Muscle layer of duodenum (tissue), 2 donors: ENCODE measurements around the gene HRH3.

Experiments
- H3K27ac ChIP-seq: one replicate; pipeline ENCODE4 v1.7.0; 2013; ENCODE audit warnings: mild to moderate bottlenecking, low read length
- H3K27me3 ChIP-seq: one replicate; pipeline ENCODE4 v1.7.0; 2013; ENCODE audit warnings: low read depth, mild to moderate bottlenecking, control low read depth, low read length
- H3K36me3 ChIP-seq, 2 donors: one replicate each; pipeline ENCODE4 v1.7.0; 2013; ENCODE audit warnings: low read length in 2 of 2, control low read depth in 1 of 2, mild to moderate bottlenecking in 1 of 2; ENCODE audit not compliant: insufficient read depth in 2 of 2, control insufficient read depth in 1 of 2
- H3K4me1 ChIP-seq, 2 donors: one replicate each; pipeline ENCODE4 v1.7.0; 2013; ENCODE audit warnings: low read length in 2 of 2, mild to moderate bottlenecking in 2 of 2, control low read depth in 1 of 2, moderate library complexity in 1 of 2; ENCODE audit not compliant: insufficient read depth in 2 of 2, control insufficient read depth in 1 of 2
- H3K4me3 ChIP-seq, 2 donors: one replicate each; pipeline ENCODE4 v1.7.0; 2013; ENCODE audit warnings: low read length in 2 of 2, low read depth in 1 of 2, mild to moderate bottlenecking in 1 of 2
- H3K9me3 ChIP-seq, 2 donors: one replicate each; pipeline ENCODE4 v1.7.0; 2013; ENCODE audit warnings: low read length in 2 of 2, control low read depth in 1 of 2, mild to moderate bottlenecking in 1 of 2; ENCODE audit not compliant: control insufficient read depth in 1 of 2
- donor health status: healthy.

HRH3 gene

DNA sequence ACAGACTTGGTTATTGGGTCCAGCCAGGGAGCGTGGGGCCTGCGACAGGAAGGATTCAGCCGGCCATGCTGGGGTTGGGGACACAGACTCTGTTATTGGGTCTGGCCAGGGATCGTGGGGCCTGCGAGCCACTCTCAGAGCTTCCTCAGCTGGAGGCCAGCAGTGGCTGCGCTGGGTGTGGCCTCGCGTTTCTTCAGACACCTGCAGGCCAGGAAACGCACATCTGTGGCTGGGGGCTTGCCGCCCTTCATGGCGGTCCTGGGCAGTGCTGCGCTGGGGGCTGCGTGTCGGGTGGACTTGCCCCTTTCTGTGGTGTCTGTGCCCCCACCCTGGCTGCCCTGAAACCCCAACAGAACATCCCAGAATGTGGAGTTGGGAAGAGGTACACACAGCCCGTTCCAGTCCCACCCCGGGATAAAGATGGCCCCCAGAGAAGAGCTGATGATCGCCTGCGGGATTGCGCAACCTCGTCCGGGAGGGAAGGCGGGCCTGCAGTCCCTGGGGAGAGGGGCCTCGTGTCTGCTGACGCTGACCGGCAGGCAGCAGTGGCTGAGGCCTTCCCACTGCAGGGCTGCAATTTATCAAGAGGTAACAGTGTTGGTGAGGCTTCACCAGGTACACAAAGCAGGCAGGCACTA is 54.2 kb downstream of the HRH3 start:
- Histone ChIP-seq H3K9me3 (no peaks in the 10 kb centered on the region), H3K4me1 (no peaks in the 10 kb centered on the region), H3K36me3 (peaks cover 19 to 67% of the 10 kb centered on the region in 2 donors), H3K27ac (no peak overlapping the region), H3K4me3 (no peak overlapping the region), H3K27me3 (no peaks in the 10 kb centered on the region)
